HG02623 (cell line): ENCODE data around the gene MYEOV.

ENCODE experiments used
- ATAC-seq: cut with Tn5 transposase; IDR thresholded peaks from one replicate; pipeline ENCODE4 v1.9.1; 2021; ENCODE audit warnings: moderate library complexity; ENCODE audit not compliant: unreplicated experiment

Gene MYEOV

DNA sequence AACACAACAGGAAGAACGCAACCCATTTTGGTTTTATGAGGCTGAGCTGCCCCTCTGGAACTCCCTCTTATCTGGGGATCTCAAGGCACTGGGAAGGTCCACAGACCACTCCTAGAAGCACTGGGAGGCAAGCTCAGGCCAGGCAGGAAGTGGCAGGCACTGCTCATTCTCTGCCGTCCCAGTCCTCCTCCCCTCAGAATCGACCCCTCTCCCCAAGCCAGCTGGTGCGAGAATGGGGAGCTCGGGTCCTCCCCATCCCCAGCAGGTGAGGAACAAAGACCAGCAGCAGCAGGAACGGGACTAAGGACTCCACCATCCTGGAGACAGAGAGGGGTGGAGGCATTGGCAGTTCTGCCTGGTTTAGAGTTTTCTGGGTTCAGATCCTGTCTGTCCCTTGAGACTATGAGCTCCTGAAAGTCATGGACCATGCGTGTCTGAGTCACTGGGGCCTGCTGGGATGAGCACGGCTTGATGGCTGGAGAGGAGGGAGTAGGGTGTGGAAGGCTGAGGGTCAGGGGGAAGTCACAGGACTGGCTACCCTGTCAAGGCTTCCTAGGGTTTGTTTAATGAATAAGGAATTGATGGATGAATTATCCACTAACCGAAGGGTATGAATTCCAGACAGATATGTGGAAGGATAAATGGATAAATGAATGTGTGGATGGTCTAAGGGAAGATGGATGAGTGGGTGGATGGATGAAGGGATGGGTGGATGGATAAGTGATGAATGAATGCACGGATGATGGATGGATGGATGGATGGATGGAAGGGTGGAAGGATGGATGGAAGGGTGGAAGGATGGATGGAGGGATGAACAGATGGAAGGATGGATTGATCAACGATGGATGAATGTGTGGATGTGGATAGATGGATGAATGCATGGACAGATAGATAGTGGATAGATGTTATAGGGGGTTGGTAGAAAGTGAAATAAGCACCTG, 6.4 kb downstream of the MYEOV start:
- no peak for ATAC-seq

DNA sequence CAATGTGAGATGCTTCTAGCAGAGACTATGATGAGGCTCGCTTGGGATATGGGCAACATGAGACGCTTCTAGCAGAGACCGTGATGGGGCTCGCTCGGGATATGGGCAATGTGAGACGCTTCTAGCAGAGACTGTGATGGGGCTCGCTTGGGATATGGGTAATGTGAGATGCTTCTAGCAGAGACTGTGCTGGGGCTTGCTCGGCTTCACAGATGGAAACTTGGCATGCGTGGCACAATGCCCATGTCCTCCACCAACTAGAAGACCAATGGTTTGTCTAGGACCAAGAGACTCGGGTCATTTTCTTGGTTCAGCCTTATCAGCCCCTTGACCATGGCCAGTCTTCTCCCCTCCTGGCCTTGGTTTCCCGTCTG, 7.1 kb downstream of the MYEOV start:
- no peak for ATAC-seq

DNA sequence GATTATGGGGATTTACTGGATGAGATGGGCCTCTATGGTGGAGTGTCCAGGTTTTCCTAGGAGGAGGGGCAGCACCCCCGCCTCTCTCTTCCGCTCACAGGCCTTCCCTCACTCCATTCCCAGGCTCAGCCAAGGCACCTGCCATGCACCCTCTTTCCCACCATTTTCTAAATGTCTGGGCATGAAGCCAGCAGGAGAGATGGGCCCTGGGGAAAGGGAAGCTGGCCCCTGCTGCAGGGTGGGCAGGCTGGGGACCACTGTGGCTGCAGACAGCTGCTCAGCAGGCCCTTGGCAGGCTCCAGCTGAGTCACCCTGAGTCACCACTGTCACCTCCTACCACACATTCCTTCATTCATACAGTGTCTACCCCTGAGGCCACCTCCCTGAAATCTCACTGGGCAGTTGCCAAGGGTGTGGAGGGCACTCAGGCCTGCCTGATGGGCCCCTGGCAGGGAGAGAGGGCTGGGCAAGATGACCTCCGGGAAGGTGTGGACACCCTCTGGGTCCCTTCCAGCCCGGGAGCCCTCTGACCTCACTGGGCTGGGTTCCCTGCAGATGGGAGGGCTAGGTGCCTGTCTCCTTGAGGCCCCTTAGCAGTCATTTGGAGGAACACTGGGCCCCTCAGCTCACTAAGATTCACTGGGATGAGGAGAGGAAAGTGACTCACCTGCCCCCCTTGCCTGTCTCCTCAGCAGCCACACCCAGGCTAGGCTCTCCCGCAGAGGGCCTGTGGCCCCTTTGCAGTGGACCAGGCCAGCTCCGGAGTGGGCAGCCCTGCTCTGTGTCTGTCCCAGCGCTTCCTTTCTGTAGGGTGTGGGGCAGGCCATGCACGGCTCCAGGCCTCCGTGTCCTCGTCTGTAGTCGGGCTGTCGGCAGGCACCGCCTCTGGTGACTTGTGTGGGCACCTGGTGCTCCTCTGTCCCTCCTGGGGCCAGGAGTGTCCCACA, 7.8 kb downstream of the MYEOV start:
- ATAC-seq = no peak

DNA sequence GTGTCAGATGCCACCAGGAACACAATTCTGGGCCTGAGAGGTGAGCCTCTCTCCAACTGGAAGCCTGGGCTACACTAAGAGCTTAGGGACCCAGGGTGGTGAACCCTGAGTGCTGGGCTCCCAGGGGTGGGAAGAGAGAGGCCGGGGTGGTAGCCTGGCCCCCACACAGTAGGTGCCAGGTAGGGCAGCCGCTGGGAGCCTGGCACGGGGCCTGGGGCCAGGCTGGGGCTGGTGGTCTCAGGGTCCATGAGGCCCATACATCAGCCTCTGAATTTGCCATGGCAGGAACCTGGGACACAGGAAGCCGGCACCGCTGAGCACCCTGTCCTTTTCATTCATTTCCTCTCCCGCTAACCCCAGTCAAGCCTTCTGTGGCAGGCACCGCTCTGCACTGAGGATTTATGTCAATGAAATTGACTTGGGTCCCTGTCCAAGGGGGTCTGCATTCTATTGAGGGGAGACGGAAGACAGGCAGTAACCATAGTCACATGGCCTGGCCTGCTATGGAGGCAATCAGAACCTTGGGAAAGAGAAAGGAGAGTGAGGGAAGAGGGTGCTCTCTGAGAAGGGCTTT, 8.6 kb downstream of the MYEOV start:
- ATAC-seq = no peak

DNA sequence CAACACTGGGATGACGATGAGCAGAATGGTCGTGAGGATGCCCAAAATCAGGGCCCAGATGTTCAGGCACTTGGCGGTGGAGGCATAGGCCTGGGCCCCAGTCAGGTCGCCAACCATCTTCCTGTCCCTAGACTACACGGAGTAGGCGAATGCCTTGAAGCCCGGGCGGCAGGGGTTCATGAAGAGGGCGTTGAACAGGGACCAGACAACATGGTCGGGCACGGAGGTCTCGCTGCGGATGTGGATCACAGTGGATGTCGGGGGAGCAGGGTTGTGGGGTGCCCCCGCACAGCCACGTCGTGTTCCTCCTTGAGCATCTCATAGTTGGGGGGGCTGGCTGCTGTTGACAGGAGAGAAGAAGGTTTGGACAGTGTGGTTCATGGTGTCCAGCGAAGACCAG, 9.5 kb downstream of the MYEOV start:
- ATAC-seq = no peak

DNA sequence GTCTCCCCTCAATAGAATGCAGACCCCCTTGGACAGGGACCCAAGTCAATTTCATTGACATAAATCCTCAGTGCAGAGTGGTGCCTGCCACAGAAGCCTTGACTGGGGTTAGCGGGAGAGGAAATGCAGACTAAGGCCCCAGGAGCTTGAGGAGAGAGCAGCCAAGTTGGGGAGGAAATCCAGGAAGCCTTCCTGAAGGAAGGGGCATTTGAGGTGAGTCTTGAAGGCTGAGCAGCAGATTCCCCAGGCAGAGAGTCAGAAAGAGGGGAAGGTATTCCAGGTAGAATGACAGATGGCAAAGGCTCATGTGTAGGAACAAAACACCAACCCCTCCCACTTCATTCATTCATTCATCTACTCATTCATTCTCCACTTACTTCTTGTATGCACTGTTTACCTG, 10.3 kb downstream of the MYEOV start:
- no peak for ATAC-seq

DNA sequence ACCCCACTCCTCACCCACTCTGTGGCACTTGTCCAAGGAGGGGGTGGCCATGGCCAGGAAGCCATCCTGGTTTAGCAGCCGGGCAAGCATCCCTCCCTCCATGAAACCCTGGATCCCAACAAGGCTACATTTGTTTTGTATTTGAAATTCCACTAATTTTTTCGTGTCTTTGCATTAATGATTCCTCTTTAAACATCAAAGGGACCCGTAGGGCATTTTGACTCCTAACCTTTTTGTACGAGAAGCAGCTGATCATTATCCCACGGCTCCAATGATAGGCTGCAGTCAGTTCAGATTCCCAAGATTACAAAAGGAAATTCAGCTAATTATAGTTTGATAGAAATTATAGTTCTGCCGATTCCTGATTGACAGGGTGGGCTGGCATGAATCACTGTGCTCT, 10.7 kb downstream of the MYEOV start:
- no peak for ATAC-seq

DNA sequence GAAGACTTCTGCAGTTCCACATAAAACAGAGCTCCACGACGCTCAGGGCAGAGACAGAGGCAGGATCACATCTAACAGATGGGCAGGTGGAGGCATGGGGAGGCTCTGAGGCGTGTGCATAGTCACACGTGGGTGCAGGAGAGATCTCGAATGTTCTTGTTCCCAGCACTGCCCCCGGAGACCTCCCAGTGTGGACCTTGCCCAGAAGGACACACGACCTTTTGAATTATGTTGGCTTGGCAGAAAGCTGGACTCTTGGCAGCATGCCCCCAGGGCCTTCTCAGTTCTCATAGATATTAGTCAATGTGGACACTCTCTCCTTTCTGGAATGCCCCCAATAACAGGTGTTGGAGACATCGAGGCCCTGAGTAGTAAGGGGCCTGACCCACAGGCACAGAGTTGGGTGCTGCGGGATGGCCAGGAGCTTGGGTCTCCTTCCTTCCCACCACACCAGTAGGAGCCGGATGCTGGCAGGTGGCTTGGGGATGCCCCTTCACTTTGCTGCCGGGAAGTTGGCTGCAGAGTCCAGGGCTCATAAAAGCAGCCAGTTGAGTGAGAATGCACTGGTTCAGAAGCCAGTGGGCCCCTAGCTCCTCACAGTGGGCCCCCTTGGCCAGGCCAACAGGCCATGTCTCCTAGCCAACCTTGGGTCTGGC, 12.1 kb downstream of the MYEOV start:
- ATAC-seq = no peak

DNA sequence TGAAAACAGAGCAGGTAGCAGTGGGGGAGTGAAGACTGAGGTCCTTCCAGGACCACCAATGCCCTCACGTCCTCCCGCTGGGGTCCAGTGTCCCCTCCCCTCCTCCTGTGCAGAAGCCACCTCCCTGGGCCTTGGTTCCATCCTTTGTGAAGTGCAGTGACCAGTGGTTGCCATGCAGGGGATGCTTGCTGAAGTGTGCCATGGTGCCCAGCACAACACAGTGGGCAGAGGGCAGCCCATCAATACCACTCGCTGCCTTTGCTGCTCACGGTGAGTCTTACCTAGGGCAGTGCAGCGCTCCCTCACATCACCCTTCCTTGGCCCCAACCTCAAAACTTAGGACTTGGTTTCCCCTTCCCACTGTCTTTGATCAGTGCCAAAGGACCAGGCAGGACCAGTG, 12.9 kb downstream of the MYEOV start:
- ATAC-seq = no peak

DNA sequence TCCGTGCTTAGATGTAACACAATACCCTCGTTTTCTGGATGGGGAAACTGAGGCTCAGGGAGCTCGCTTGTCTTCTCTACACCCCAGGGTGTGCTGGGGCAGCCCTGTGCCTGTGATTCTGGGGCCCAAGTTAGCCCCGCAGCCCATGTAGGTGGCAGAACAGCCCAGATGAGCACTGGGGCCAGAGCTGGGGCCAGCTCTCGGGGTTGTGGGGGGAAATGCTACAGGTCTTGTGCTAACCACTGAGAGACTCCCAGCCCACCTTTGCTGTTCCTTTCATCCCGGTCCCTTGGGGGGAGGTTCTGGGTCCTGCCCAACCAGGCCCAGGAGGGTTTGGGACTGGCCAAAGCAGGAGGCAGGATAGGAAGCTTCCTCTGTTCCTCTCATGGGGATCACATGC, 13.5 kb downstream of the MYEOV start:
- no peak for ATAC-seq

DNA sequence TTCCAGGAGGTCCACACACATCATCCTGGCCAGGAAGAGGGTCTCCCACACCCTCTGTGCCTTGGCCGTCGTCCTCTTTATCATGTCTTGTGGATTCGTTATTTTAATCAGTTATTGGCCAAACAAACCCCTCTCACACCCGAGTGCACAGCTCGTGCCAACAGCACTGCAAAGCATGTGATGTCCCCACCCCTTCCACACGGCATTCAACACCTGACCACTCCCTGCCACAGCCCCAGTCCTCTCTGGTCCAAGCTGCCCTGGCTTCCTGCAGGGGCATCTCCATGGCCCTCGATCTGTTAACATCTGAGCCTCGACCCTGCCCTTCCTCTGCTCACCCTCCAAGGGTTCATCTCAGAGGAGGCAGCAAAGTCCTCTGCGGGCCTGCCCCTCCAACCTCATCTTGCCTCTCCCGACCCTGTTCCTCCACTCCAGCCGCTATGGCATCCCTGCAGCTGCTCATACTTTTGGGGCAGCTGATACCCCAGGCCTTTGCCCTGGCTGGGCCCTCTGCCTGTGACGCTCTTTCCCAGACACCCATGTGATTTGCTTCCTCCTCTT, 14.0 kb downstream of the MYEOV start:
- no peak for ATAC-seq

DNA sequence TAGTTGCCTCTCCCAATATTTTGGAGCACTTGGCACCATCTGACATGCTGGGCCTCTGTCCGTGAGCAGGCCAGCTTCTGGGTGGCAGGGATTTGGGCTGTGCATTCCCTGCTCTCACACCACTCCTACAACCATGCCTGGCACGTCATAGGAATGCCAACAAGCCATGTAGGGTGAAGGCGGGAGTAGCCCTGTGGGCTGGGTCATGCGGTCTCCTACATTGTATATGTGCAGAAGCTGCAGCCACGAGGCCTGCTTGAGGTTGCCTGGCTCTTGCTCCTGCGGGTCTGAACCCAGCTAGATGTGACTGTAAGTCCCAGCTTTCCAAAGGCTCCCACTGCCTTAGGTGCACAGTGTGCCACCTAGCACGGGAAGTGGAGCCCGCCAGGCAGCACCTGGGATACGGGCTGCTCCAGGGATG, 14.5 kb downstream of the MYEOV start:
- ATAC-seq = no peak

DNA sequence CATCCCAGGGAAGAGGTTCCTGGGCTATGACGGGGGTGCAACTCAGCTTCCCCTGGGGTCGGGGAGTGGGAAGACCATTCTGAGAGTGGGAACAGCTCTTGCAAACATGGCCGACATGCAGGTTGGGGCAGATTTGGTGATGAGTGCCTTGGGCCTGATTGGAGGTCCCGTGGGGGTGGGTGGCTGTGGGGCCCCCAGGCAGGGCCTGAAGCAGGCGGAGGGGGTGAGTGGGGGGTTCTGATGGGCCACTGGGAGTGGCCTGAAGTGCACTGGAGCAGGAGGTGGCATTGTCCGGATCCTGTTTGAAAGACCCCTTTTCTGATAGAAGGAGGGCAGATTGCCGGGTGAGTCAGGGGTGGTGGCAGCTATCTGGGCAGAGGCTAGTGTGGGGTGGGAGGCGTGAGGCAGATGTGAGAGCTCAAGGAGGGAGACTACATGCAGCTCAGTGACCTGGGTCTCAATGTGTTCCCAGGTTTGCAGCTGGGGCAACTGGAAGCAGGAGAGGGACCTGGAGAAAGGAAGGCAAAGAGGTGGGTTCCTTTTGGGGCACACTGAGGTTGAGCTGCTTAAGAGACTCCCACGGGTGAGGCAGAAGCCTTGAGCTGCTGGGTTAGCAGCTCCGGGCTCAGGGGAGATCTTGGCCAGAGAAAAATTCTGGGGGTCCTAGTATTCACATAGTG, 15.1 kb downstream of the MYEOV start:
- ATAC-seq = no peak

DNA sequence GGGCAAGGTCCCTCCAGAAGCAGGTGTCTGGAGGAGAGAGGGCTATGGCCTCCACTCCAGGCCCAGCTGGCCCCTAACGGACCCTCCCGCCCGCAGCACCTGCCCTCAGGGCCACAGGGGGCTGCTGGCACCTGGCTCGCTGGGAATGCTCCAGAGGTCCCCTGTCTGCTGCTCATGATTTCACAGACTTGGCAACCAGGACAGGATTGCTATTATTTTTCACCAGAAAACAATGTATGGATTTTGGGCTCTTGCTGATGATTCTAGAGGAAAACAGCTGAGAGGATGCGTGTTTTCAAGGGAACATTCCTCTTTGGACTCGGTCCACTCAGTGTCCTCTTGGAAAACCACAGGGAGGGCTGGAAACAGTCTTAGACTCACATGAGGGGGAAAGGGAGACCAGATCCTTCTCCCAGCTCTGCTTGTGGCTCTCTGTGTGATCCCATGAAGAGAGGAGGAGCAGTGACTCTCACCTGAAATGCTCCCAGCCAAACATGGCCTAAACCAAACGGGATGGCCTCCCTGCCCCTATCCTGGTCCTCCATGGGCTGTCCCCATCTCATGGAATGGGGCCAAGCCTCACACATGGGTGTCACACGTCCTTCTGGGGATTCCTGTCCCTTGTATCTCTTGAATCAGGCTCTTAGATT, 15.8 kb downstream of the MYEOV start:
- ATAC-seq = no peak

DNA sequence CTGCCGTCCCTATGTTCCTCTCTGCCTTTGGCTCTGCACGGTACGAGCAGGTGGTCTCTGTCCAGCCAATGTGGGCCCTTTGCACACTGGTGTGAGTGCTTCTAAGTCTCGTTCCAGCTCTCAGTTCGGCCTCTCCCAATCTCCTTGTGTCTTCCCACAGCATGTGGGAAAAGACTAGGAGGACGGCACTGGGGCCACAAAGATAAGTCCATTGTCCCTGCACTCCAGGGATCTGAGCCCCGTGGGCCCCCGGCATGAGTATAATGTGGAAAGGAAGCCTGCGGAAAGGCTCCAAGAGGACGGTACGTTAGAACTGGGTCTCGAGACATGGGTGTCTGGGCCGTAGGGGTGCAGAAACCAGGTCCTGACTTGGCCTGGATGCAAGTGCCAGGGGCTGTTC, 16.4 kb downstream of the MYEOV start:
- no peak for ATAC-seq

DNA sequence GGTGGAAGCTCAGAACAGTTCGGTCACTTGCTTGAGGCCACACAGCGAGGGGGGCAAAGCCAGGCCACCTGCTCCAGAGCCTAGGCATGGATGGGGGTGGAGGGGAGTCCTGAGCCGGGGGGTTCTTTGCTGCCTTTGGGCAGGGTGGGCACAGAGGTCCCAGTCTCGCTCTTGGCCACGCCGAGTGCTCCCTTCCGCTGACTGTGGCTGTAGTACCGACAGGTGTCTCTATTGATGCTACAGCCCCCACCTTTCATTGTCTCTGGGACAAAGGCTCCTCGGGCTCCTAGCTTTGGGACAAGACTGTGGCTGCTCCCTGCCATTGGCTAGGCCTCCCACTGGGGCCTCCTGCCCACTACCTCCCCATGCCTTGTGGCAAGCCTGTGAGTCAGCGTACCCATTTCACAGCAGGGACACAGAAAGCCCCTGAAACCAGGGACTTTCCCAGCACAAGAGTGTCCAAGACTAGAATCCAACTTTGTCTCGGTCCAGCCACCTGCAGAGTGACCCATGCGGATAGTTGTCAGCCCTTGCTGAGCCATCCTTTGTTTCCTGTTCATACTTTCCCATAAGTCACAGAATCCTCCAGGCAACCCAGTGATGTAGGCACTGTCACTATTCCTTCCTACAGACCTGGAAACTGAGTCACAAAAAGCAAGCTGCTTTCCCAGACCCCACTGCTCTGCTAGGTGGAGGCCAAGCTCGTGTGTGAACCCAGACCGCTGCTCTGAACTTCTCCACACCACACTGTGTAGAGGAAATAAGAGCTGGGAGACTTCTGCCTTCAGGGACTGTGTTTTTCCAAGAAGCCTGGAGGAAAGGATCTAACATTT, 17.2 kb downstream of the MYEOV start:
- no peak for ATAC-seq

DNA sequence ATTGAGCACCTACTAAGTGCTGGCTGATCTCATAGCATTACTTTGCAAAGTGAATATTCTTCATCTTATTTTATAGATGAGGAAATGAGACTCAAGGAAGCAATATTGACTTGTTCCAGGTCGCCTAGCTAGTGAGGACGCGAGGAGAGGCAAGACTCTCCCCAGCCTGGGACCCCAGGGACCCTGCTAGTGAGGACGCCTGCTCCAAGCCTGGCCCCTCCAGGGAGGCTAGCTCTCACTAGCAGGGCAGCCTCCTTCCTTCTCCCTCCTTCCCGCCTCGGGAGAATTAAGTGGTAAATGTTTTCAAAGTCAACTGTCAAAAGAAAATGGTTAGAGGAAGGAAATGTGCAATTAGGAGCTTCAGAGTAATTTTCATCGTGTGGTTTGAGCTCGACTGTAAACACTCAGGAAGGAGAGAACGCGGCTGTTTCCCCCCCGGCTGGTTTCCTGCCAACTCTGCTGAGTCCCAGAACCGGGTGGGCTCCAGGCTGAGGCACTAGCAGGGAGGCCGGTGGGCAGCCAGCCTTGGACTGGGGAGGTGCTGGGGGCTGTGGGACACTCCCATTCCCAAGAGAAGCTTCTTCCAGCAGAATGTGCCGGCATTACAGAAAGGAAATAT, 17.9 kb downstream of the MYEOV start:
- ATAC-seq = no peak
